GM19395 (cell line): ENCODE data around the gene AP5M1.
"Not testable (repeated sequence)": the region's sequence is repeated elsewhere in the genome, so short reads cannot be mapped to it uniquely, and the experiment has no call there.

Experiments used
- ATAC-seq: cut with Tn5 transposase; IDR thresholded peaks from one replicate; pipeline ENCODE4 v1.9.1; 2021; ENCODE audit warnings: mild to moderate bottlenecking, moderate library complexity; ENCODE audit not compliant: unreplicated experiment

AP5M1 gene

DNA sequence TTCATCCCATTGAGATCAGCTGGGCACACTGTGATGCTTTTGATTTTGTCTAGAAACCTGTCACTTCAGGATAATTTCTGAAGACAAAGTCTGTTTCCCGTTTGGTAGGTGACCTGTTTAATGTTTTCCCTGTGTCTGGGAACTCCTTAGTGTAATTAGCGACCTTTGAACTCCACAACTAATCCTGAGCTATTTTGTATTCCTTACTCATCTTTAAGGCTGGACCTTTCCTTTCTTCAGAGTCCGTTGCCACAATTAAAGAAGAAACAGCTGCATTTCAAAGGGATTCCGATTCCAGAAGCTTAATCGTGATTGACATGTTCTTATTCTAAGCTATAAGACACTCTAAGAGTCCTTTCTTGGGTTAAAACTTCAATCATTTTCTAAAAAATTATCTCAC is 22.0 kb downstream of the AP5M1 start:
- ATAC-seq, result no peak

DNA sequence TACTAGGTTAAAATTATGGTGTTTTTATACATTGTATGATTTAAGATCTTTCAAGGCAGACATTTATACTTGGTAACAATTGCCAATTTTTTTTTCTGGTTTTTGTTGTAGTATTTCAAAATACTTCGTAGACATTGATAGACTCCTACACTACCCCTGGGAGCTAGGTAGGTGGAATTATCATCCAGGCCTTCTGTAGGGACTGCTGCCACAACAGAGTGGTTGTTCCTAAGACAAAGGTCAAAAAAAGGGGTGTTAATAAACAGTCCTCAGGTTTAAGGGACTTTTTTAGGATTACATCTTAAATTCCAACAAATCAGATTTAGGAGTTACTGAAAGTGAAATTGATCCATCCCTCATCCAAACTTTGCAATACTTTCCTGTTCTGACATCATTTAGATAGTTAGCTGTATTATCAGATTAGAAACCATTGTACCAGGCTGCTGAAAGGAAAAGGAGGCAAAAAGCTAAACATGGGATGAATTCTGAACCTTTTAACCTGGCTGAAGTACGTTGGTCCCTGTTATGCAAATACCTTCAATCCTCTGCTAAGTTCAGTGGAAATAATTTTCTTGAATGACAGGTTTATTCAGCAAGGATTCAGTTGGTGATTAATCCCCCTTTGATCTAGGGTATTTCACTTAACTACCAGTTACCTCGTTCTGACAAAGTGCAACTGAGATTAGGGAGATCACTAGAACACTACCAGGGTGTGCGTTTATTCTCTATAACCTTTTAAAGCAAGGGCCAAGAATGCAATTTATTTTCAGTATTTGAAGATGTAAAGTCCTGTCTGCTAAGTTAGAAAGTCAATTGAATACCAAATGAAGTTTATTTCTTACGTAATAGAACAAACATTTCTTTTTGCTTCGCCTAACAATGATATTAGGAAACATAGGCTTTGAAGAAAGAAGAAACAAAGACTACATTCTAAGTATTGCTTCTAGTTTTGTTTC is 23.2 kb downstream of the AP5M1 start:
- no peak for ATAC-seq

DNA sequence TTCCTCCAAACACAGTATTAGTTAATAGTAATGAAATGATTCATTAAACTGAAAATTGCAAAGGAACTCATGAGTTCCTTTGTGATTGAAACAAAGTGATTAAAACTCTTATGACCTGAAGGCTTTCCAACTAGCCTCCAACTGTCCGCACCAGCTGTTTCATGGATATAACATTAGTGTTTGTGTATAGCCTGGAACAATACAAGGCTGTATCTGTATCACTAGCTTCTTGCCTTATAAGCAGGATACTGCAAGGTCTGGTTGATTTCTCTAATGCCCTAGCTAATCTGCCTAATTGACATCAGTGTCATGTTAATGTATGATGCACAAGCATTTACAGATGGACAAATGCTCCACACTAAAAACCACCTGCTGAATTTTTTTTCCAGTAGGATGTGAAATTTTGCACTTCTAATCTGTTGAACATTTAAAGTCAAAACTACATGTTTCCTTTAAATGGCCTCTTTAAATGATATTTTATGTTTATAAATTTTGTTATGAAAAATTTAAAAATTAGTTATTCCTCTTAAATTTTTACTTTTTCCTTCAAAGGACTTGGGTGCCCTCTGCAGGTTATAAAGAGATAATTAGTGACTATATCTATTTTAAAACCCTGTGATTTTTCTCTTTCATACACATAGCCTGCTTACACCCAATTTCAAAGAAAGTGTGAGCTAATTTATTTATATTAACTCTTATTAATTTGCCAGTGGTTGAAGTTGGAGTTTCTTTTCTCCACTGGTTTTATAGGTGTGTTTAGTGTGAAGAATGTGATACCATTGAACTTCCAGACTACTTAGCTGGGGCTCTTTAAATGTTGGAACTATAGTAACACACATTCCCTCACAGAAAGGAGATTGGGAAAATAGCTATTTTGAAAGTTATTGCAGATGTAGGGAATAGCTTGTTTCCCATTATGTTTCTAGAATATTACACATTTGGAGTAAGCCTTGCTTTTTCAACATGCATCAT is 25.4 kb downstream of the AP5M1 start:
- ATAC-seq, result no peak

GRCh38 chr14:57295239-57295638 is 26.5 kb downstream of the AP5M1 start:
- no peak for ATAC-seq

GRCh38 chr14:57297852-57298251 is 29.1 kb downstream of the AP5M1 start:
- no peak for ATAC-seq

DNA sequence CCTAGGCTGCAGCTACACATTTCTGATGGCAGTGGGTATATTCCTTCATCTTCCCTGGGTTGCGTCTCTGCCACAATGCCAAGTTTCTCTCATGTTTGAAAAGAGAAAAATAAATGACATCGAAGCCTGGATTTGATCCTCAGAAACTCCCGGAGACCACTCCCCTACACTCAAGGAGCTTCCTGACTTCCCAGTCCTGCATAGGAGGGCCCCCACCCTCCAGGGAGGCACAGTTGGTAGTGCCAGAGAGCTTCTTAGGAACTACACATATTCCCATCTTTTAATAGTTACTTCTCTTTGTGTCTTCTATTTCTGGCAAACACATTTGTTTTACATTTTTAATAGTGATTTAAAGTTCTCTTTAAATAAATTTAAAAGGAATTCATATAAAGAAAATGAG is 30.7 kb downstream of the AP5M1 start:
- no peak for ATAC-seq

DNA sequence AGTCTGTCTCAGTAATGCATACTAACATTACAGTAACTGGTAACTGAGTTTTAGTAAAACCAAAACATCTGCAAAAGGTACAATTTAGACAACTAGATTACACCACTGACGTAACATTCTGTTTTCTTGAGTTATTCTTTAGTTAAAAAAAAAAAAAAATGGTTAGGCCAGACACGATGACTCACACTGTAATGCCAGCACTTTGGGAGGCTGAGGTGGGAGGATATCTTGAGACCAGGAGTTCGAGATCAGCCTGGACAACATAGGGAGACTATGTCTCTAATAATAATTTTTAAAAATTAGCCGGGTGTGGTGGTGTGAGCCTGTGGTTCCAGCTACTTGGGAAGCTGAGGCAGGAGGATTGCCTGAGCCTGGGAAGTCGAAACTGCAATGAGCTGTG is 34.1 kb downstream of the AP5M1 start:
- ATAC-seq, result no peak

GRCh38 chr14:57314396-57315089 is 45.8 kb downstream of the AP5M1 start:
- ATAC-seq, result no peak

GRCh38 chr14:57317248-57317833 is 48.6 kb downstream of the AP5M1 start:
- peak; percentile 77 for ATAC-seq

DNA sequence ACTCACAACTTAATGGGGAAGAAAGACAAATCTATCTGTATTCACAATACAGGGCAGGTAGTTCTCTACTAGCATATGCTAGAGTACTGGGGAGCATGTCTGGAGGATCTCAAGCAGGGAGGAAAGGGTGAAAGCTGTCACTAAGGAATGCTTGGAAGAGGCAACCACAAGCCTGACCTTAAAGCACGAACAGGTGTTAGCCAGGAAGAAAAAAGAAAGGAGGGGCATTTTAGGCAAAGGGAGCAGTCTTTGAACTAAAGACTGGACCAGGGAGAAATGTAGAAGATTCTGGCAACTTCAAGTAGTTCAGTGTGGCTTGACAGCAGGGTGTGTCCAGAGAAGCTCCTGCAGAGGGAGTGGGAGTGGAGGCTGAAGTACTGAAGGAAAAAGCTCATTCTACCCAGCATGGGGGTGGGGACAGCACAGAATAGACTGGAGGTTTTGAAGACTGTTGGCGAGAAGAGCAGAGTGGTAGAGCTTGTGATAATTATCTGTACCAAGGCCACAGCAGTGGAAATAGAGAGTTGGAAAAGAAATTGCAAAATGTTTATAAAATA is 50.9 kb downstream of the AP5M1 start:
- ATAC-seq, result no peak

DNA sequence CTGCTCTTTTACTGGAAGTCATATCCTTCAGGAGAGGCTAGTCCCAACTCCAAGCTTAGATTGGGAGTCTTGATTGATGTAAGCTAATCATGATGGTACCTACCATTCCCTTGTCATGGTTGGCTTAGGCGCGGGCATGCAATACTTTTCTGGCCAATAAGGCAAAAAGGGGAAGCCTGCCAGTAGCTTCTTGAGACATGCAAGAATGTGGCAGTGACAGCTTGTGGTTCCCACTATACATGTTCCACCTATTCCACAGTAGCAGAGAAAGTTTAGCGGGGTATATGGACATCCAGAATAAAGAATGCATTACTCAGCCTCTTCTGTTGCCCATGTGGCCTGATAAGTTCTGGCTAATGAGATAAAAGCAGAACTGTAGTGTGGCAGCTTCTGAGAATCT is 55.0 kb downstream of the AP5M1 start:
- no peak for ATAC-seq

- ATAC-seq, result peak; percentile 98
Measured at GRCh38 chr14:57326253-57326652, 57.5 kb downstream of the AP5M1 start.

DNA sequence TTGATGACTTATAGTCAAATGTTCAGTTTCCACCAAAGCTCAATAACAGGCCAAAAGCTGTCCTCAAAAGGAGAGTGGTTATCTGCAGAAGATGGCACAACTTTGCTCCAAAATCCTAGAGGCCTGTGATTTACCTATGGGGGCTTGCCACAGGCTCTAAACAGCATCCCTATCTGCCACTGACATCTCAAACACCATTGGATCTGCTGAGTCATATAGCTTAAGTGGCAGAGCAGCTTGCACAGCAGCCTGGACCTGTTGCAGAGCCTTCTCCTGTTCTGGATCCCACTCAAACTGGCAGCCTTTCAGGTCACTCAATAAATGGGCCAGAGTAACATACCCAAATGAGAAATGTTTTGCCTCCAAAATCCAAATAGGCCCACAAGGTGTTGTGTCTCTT is 61.1 kb downstream of the AP5M1 start:
- no peak for ATAC-seq

GRCh38 chr14:57332475-57332874 is 63.7 kb downstream of the AP5M1 start:
- not testable (repeated sequence) for ATAC-seq

DNA sequence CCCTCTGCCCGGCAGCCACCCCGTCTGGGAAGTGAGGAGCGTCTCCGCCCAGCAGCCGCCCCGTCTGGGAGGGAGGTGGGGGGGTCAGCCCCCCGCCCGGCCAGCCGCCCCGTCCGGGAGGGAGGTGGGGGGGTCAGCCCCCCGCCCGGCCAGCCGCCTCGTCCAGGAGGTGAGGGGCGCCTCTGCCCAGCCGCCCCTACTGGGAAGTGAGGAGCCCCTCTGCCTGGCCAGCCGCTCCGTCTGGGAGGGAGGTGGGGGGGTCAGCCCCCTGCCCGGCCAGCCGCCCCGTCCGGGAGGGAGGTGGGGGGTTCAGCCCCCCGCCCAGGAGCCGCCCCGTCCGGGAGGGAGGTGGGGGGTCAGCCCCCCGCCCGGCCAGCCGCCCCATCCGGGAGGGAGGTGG is 65.0 kb downstream of the AP5M1 start:
- ATAC-seq, result not testable (repeated sequence)

GRCh38 chr14:57343545-57344297 is 75.0 kb downstream of the AP5M1 start:
- ATAC-seq, result not testable (repeated sequence)

GRCh38 chr14:57345106-57345505 is 76.3 kb downstream of the AP5M1 start:
- no peak for ATAC-seq

DNA sequence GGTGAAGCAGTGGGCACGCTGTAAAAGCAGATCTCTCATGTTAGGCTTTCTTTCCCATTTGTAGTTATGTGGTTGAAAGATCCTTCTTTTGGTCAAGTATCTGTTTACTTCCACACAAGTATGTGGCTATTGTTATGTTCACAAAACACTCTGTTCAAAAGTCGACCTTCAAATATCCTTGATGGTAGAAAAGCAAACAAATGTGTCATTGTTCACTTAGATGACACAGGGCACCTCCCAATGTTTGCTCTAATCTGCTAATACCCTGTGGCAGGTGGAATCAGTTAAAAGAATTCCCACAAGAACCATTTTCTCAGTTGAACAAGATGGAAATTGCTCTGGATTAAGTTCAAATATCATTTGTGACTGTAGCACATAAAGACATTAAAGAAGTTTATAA is 78.0 kb downstream of the AP5M1 start:
- ATAC-seq, result no peak
